ENCODE measurements around the gene MYZAP. TPM values are rescaled to one million over a fixed set of nuclear protein-coding genes. Genes with fewer than 3 reads are reported as not detected.

Gene MYZAP
- total and polyA plus RNA-seq, 2 of the 13 experiments (the other 11 are each of a cell fraction or from before 2014, with no cell fraction given): not detected

GRCh38 chr15:57547243-57547755 is 44.4 kb upstream of the MYZAP start:
- POLR2A ChIA-PET: no interaction called here
- no TSS peak for BruUV-seq (replicated peaks)
- no peaks in the 10 kb centered on the region for H3K9me3 ChIP-seq (ENCODE audit: low read length)
- intact Hi-C loops (cut with micrococcal nuclease; ENCODE audit: unreplicated experiment): no loop called here
- H3K36me3 ChIP-seq (replicated peaks in 1 of 2; ENCODE audit: control insufficient read depth in 1 of 2, insufficient read depth in 2 of 2, low read length in 2 of 2): peaks cover 6 to 25% of the 10 kb centered on the region in 2 experiments; a peak in 4 of 5 replicates
- no peaks in the 10 kb centered on the region for H3K79me2 ChIP-seq (ENCODE audit: insufficient read depth, low read length)
- H3K27me3 ChIP-seq (ENCODE audit: control insufficient read depth in 1 of 2, insufficient read depth in 2 of 2, low read length in 2 of 2): no peaks in the 10 kb centered on the region
- no peak overlapping the region for H3K4me3 ChIP-seq (replicated peaks in 1 of 3; ENCODE audit: insufficient read depth in 1 of 3, low read depth in 2 of 3, low read length in 3 of 3)
- no peaks in the 10 kb centered on the region for H4K20me1 ChIP-seq (ENCODE audit: insufficient read depth, low read length)
- FAIRE-seq: no peak
- WGBS (ENCODE audit: low lambda C conversion rate): 90% methylated on average over 6 of the region's 11 CpGs
- no peak overlapping the region for H3K27ac ChIP-seq (ENCODE audit: extremely low read length, insufficient read depth, low read length)
- in situ Hi-C loops (cut with HindIII; ENCODE audit: extremely low pct_ligation_motif_present, low pct_unique_long_range_greater_than_20kb): loop anchor here (25.0 kb wide), 3 partner anchors 385 to 1060 kb away; no protein-coding TSS in a partner anchor
- TF ChIP-seq ZBTB8A (CRISPR knock-in tag; IDR thresholded peaks at IDR 0.05; ENCODE audit: borderline replicate concordance, low read depth) (no peak), ZFP36L2 (CRISPR knock-in tag; IDR thresholded peaks at IDR 0.05) (no peak), TIGD3 (CRISPR knock-in tag; IDR thresholded peaks at IDR 0.05; ENCODE audit: borderline replicate concordance) (no peak), HNRNPUL1 (IDR thresholded peaks at IDR 0.05; ENCODE audit: low read depth, low read length) (no peak), ZNF335 (CRISPR knock-in tag; IDR thresholded peaks at IDR 0.05) (no peak), ZNF619 (CRISPR knock-in tag; IDR thresholded peaks at IDR 0.05) (no peak)
- no peak for ATAC-seq
- no peak overlapping the region for H3K4me2 ChIP-seq (ENCODE audit: low read depth, low read length)
- CTCF ChIA-PET (ENCODE audit: low intra/inter-chr PET ratio, low total read pairs): no interaction called here
- DNase-seq (ENCODE audit: low spot score): no peak
- no peak overlapping the region for H2AFZ ChIP-seq (ENCODE audit: low read length)
- H3K9ac ChIP-seq (ENCODE audit: insufficient read depth, low read depth, low read length): no peak overlapping the region
- peaks cover 22% of the 10 kb centered on the region for H3K4me1 ChIP-seq (ENCODE audit: insufficient read depth, low read length)

GRCh38 chr15:57548351-57548750 is 43.4 kb upstream of the MYZAP start:
- BruUV-seq (replicated peaks): no TSS peak
- intact Hi-C loops (cut with micrococcal nuclease; ENCODE audit: unreplicated experiment) (no loop called here), in situ Hi-C loops (cut with HindIII; ENCODE audit: extremely low pct_ligation_motif_present, low pct_unique_long_range_greater_than_20kb) (loop anchor here (25.0 kb wide), 3 partner anchors 386 to 1061 kb away; no protein-coding TSS in a partner anchor)
- WGBS (ENCODE audit: low lambda C conversion rate): 66% methylated on average over 2 of the region's 2 CpGs
- ATAC-seq (peak; percentile 41; the same call in 1 of the 3 replicates), DNase-seq (ENCODE audit: low spot score) (peak; percentile 33), FAIRE-seq (no peak)
- POLR2A ChIA-PET: no interaction called here
- no peaks in the 10 kb centered on the region for H4K20me1 ChIP-seq (ENCODE audit: insufficient read depth, low read length)
- no peak overlapping the region for H3K9ac ChIP-seq (ENCODE audit: insufficient read depth, low read depth, low read length)
- no peak for TF ChIP-seq FOXA1 (IDR thresholded peaks at IDR 0.05)
- TF ChIP-seq FOXA1 (CRISPR knock-in tag; IDR thresholded peaks at IDR 0.05): peak; percentile 39; the same call in 1 of the 2 replicates
- no peak for TF ChIP-seq ELK4 (CRISPR knock-in tag; IDR thresholded peaks at IDR 0.05; ENCODE audit: borderline replicate concordance)
- TF ChIP-seq FOXA3 (CRISPR knock-in tag; IDR thresholded peaks at IDR 0.05): peak; percentile 26; the same call in 1 of the 2 replicates
- H3K9me3 ChIP-seq (ENCODE audit: low read length): no peaks in the 10 kb centered on the region
- H3K79me2 ChIP-seq (ENCODE audit: insufficient read depth, low read length): no peaks in the 10 kb centered on the region
- no peaks in the 10 kb centered on the region for H3K27me3 ChIP-seq (ENCODE audit: control insufficient read depth in 1 of 2, insufficient read depth in 2 of 2, low read length in 2 of 2)
- H3K27ac ChIP-seq (ENCODE audit: extremely low read length, insufficient read depth, low read length): no peak overlapping the region
- H3K36me3 ChIP-seq (replicated peaks in 1 of 2; ENCODE audit: control insufficient read depth in 1 of 2, insufficient read depth in 2 of 2, low read length in 2 of 2): peaks cover 6 to 25% of the 10 kb centered on the region in 2 experiments; a peak in 4 of 5 replicates
- H3K4me1 ChIP-seq (ENCODE audit: insufficient read depth, low read length): peaks cover 23% of the 10 kb centered on the region
- no peak overlapping the region for H3K4me2 ChIP-seq (ENCODE audit: low read depth, low read length)
- H2AFZ ChIP-seq (ENCODE audit: low read length): no peak overlapping the region
- no peak overlapping the region for H3K4me3 ChIP-seq (replicated peaks in 1 of 3; ENCODE audit: insufficient read depth in 1 of 3, low read depth in 2 of 3, low read length in 3 of 3)
- CTCF ChIA-PET (ENCODE audit: low intra/inter-chr PET ratio, low total read pairs): no interaction called here
